Measurements from ENCODE around the gene SLC8A2.

- TF ChIP-seq, protein P1, sequence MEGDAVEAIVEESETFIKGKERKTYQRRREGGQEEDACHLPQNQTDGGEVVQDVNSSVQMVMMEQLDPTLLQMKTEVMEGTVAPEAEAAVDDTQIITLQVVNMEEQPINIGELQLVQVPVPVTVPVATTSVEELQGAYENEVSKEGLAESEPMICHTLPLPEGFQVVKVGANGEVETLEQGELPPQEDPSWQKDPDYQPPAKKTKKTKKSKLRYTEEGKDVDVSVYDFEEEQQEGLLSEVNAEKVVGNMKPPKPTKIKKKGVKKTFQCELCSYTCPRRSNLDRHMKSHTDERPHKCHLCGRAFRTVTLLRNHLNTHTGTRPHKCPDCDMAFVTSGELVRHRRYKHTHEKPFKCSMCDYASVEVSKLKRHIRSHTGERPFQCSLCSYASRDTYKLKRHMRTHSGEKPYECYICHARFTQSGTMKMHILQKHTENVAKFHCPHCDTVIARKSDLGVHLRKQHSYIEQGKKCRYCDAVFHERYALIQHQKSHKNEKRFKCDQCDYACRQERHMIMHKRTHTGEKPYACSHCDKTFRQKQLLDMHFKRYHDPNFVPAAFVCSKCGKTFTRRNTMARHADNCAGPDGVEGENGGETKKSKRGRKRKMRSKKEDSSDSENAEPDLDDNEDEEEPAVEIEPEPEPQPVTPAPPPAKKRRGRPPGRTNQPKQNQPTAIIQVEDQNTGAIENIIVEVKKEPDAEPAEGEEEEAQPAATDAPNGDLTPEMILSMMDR (IDR thresholded peaks at IDR 0.05) = no peak
- TF ChIP-seq EZH2 (IDR thresholded peaks at IDR 0.05; ENCODE audit: borderline replicate concordance, insufficient read depth, low read depth, low read length, poor library complexity, severe bottlenecking) = no peak
Observed at GRCh38 chr19:47432499-47432898, 39.2 kb downstream of the SLC8A2 start.
